Stimulated activated CD8-positive, alpha-beta memory T cell treated with anti-CD3 and anti-CD28 coated beads, Interleukin-4, amount 100 ng/mL, for 24 hours (primary cell): Measurements from ENCODE around the gene LRRC4.

Source experiments
- DNase-seq: peaks from one replicate; pipeline ENCODE4 v3.0.0-alpha.2; 2020; ENCODE audit warnings: low read depth

The LRRC4 gene

DNA sequence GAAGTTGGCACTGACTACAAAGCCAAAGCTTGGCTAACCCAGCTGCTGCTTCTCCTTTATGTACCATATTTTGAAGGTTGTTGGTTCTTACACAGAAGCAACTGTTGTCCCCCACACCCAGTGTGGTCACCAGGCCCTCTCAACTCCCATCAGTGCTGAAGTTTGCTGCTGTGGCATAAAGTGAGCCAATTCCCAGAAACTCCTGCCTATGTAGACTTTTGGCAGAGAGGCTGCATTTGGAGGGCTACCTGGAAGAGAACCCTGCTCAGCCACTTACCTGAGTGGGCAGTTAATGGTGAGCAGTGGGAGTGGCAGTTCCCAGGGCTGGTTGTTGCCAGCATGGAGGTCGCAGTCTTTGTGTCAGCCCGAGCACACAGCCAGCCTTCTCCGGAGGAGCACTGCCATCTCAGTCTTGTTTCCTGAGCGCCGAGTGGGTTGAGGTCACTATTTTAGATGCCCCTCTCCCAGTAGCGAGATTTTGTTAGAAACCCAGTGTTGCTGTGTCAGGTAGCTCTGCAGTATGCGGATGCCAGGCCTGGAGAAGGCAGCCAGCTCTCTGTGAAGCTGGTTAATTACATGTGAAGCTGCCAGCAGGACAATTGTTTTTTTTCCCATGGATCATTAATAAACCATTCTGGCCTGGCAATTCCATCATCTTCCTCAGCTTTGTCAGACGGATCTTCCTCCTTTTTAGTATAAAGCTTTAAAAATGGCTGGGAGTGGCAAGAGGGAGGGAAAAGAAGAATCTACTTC, 24.5 kb downstream of the LRRC4 start:
- DNase-seq = no peak

- no peak for DNase-seq
Measured at GRCh38 chr7:128005759-128006159, 25.5 kb downstream of the LRRC4 start.

- DNase-seq = no peak
Measured at GRCh38 chr7:128005117-128005516, 26.1 kb downstream of the LRRC4 start.

DNA sequence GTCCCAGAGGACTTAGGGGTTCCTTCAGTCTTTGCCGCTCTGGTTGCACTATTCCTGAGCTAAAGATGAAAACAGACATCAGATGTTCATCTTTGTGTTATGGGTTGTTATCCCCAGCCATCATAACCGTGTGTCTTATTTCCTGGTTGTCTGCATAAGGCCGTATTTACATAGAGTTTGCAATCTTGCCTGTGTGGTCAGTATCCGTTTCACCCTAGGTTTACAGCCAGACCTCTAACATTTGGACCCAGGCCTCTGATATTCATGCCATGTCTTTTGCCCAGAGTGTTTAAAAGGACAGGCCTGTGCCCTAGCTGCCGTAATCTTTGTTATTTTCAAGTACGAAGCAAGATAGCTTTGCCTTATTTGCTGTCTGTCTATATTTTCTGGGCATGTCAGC, 26.6 kb downstream of the LRRC4 start:
- no peak for DNase-seq

DNA sequence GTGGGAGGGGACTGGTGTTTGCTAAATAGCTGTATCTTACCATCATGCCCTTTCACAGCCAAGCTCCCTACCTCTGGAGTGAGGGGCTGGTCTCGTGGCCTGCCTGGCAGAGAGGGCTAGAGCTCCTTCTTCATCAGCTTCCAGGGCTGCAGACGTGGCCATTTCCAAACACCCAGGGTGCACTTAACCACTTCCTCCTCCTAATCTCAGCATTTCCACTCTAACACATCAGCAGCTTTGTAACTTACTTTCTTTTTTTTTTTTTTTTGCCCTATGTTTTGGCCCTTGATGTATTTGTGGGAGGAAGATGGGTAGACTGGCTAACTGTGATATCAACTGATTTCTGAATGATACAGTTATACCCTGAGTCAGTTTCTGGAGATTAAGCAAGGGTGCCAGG, 27.4 kb downstream of the LRRC4 start:
- no peak for DNase-seq

GRCh38 chr7:128003167-128003566, 28.1 kb downstream of the LRRC4 start:
- DNase-seq = no peak

DNA sequence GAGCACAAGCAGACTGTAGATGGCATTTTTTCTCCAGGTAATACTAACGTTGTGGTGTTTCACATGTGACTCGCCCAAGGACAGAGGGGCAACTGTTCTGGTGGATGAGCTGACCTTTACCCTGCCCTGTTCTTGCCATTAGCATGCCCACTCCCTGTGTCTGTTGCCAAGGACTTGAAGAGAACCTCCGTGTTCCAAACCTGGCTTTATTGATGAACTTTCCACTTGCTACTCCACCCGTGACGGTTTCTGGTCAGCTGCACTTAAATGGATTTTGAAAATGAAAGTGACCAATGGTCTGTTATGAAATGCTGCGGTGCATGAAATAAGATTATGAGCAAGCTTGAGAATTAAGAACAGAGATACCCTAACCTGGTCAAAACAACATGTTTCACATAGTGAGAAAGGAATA, 30.4 kb downstream of the LRRC4 start:
- no peak for DNase-seq

- no peak for DNase-seq
Measured at GRCh38 chr7:128000048-128000447, 31.2 kb downstream of the LRRC4 start.

GRCh38 chr7:127998671-127999070, 32.6 kb downstream of the LRRC4 start:
- DNase-seq = no peak

GRCh38 chr7:127997226-127997922, 33.9 kb downstream of the LRRC4 start:
- DNase-seq = no peak

DNA sequence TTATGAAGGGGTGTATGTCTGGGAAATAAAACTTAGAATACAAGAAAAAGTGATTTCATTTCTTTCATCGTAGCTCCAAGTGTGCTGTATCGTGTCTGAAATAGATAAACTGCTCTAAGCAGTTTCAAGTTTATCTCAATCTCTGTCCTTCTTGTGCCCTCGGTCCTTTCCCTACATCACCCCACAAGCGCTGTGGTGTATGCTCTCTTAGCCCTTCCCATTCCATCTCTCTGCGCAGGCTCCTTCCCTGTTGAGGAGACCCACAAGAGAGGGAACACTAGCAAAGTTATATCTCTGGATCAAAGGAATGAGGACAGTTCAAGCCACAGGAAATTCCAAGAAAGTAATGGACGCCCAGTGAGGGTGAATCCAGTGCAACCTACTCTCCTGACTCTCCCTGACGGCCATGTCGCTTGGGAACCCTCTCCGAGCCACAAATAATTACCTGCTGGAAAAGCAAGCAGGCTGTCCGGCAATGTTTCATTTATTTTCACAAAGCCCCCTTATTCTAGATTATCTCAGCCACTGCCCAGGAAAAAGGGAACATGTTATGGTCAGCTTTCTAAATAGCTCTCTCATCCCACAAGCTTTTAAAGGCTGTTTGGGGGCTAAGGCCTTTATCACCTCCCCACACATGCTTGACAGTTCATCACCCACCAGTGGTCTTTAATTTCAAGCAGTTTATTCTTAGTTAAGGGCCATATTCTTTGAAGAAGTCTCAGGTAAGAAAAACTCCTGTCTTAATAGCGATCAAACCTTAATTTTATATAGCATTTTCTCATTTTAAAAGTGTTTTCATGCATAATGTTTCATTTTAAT, 34.8 kb downstream of the LRRC4 start:
- no peak for DNase-seq

- DNase-seq = no peak
Measured at GRCh38 chr7:127995881-127996215, 35.4 kb downstream of the LRRC4 start.

- no peak for DNase-seq
Measured at GRCh38 chr7:127995156-127995880, 35.9 kb downstream of the LRRC4 start.

DNA sequence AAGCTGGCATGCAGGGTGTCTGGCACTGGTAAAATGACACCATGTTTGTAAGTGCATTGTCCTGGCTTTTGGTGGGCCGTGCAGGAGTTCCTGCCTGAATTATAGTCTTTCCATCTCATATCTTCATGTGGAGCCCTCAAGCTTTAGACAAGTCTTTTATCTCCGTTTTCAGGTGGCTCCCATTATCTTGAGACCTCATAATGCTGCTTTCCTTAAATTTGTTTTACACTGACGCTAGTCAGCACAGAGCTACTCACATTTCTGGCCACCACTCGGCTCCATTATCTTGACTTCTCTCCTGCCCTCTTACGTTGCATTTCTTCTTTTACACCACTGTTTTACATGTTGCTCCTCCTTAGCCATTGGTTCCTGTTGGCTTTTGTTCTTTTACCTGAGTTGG, 37.2 kb downstream of the LRRC4 start:
- DNase-seq = no peak

- no peak for DNase-seq
Measured at GRCh38 chr7:127993317-127993716, 37.9 kb downstream of the LRRC4 start.

DNA sequence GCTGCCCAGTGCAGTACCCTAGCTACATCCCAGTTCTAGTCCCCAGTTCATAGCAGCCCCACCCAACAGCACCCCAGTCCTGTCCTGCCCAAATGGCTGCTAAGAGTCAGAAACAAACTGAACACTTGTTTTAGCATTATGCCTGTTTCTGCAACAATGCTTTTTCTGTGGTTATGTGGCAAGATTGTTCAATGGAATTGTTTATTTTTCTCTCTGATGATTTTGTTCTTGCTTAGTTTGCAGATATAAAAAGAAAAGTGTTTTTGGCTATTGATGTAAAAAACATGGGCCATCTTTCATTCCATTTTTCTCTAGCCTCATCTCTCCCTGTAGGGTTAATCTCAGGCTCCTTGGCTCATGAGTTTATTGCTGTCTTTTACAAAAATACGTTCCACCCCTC, 42.5 kb downstream of the LRRC4 start:
- no peak for DNase-seq

DNA sequence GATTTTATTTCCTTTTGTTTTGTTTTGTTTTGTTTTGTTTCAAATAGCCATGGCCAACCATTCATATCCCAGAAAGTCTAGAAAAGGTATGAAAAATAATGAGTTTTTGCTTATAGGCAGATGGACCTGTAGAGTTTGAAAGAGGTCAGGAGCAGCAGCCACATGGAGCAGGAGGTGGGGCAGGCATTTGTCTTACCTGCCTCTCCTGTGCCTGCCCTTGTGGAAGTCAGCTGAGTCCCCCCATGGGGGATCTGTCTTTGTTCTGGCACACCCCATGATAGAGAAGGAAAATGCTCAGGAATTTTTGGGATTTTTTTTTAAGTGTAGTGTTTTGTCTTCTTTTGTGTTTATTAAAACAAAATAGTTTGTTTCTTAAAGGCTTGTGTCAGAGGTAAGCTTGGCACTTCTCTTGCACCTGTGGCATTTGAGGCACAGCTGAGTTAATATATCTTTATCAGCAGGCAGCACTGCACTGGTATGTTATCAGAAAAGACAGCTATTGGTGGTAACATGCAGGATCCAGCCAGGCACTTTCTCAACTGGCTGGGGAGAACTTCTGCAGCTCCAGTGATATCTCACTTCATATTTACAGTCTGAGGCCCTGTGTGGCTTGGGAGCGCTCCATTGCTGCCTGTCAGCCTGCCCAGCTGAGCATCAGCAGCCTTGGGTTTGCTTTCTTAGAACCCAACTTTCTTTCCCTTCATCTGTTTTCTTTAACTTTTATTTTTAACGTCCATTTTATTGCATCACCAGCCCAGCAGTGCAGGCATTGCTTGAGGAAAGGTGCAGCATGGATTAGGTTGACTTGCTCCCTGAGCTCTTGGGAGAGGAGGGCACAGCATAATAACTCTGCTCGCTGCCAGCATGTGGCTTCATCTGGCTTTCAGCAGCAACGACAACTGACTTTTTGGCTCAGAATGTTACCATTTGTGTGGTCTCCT, 44.4 kb downstream of the LRRC4 start:
- DNase-seq = no peak

- DNase-seq = no peak
Measured at GRCh38 chr7:127983804-127984332, 47.4 kb downstream of the LRRC4 start.

- no peak for DNase-seq
Measured at GRCh38 chr7:127981965-127982364, 49.3 kb downstream of the LRRC4 start.

- DNase-seq = no peak
Measured at GRCh38 chr7:127980901-127981300, 50.3 kb downstream of the LRRC4 start.

DNA sequence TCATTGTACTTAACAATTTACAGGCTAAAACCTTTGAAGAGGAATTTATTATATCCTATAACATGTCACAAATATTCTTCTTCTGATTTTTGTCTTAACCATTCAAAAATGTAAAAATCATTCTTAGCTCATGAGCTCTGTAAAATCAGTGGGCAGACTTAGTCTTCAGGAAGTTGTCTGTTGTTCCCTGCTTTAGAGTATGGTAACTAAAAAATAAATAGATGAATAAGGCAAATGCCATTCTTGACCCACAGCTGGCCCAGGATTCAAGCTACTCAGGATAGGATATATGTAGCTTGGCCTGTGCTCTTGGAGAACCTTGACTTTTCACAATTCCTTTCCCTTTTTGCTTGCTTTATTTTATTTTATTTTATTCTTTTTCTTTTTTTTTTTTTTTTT, 51.5 kb downstream of the LRRC4 start:
- DNase-seq = no peak
